ENCODE data around the gene GALNT10.

GALNT10 gene

DNA sequence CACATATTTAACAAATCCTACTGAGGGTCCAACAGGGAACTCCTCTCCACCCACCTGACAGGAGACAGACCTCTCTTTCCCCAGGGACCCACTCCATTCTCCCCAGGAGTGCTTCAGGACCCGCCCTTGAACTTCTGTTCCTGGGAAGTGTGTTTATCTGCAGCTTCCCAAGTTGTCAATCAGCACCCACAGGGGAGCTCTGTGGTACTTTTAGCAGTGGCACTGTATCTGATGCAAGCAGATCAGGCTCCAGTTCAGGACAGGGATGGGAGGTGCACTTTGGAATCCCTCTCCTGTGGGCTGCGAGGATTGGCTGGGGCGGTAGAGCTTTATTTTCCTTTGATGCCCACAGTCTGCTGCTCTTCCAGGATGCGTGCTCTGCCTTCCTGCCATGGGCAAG is 8.7 kb downstream of the GALNT10 start:
- TF ChIP-seq, protein P1, sequence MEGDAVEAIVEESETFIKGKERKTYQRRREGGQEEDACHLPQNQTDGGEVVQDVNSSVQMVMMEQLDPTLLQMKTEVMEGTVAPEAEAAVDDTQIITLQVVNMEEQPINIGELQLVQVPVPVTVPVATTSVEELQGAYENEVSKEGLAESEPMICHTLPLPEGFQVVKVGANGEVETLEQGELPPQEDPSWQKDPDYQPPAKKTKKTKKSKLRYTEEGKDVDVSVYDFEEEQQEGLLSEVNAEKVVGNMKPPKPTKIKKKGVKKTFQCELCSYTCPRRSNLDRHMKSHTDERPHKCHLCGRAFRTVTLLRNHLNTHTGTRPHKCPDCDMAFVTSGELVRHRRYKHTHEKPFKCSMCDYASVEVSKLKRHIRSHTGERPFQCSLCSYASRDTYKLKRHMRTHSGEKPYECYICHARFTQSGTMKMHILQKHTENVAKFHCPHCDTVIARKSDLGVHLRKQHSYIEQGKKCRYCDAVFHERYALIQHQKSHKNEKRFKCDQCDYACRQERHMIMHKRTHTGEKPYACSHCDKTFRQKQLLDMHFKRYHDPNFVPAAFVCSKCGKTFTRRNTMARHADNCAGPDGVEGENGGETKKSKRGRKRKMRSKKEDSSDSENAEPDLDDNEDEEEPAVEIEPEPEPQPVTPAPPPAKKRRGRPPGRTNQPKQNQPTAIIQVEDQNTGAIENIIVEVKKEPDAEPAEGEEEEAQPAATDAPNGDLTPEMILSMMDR (IDR thresholded peaks at IDR 0.05; ENCODE audit: borderline replicate concordance, insufficient read depth, low read depth, low read length): no peak
- H3K4me3 ChIP-seq (ENCODE audit: low read depth, low read length): no peak overlapping the region

DNA sequence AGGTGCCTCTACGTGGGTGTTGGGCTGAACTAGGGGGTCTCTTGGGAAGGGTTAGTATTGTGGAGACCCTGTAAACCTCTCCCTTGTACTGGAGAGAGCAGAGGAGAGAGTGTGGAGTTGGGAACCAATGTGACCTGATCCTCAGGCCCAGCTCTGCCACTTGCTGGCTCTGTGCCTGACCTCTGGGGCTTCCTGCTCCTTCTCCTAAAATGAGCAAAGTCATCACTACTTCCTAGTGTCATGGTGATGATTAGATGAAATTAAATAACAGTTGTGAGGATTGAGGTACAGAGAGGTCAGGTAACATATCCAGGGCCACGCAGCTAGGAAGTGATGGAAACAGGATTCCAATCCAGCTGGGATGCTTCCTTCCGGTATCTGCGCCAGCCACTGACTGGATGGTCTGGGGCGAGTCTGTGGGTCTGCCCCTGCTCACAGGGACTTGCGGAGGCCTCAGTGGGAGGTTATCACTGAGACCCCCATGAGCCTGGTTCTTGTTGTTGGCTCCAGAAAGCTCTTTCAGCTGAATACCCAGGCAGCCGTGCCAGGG is 9.2 kb downstream of the GALNT10 start:
- TF ChIP-seq, protein P1 (IDR thresholded peaks at IDR 0.05; ENCODE audit: borderline replicate concordance, insufficient read depth, low read depth, low read length): no peak
- no peak overlapping the region for H3K4me3 ChIP-seq (ENCODE audit: low read depth, low read length)

DNA sequence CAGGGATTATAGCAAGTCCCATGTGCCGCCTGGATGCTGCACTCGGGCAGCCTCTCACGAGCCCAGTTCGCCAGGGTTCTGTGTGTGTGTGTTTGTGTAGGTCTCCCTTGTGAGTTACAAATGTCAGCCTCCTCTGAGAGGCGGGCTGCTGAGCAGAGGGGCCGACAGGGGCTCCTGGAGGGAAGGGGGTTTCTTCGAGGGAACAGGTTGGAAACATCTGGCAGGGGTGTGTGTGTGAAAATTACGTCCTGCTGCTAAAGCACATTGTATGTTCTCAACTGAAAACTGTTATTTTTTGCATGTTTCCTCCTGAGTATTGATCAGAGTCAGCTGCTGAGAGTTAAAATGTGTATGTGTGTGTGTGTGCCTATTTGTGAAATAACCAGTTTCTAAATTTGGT is 9.7 kb downstream of the GALNT10 start:
- no peak overlapping the region for H3K4me3 ChIP-seq (ENCODE audit: low read depth, low read length)
- TF ChIP-seq, protein P1 (IDR thresholded peaks at IDR 0.05; ENCODE audit: borderline replicate concordance, insufficient read depth, low read depth, low read length): no peak

DNA sequence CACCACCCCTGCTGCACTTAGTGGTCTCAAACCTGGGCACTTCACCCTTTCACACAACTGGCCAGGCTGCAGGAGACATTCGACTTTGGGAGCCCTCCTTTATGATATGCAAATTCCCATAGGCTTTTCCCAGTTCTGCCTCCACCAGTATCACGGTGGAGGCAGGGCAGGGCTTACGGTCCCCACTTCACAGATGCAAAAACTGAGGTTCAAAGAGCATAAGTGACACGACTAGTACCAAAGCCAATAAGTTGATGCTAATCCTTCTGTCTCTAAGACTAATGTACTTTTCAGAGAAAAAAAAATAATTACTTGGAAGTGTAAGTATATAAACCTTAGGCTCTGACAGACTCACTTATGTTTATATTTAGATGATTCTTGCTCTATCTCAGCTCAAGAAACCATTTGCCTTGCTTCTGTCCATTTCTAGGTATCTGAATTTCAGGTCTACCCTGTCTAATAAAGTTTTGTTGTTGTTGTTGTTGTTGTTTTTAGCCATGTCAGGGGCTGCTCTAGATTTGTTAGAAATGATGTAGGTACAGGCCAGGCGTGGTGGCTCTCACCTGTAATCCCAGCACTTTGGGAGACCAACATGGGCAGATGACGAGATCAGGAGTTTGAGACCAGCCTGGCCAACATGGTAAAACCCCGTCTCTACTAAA is 10.7 kb downstream of the GALNT10 start:
- TF ChIP-seq, protein P1 (IDR thresholded peaks at IDR 0.05; ENCODE audit: borderline replicate concordance, insufficient read depth, low read depth, low read length): no peak

DNA sequence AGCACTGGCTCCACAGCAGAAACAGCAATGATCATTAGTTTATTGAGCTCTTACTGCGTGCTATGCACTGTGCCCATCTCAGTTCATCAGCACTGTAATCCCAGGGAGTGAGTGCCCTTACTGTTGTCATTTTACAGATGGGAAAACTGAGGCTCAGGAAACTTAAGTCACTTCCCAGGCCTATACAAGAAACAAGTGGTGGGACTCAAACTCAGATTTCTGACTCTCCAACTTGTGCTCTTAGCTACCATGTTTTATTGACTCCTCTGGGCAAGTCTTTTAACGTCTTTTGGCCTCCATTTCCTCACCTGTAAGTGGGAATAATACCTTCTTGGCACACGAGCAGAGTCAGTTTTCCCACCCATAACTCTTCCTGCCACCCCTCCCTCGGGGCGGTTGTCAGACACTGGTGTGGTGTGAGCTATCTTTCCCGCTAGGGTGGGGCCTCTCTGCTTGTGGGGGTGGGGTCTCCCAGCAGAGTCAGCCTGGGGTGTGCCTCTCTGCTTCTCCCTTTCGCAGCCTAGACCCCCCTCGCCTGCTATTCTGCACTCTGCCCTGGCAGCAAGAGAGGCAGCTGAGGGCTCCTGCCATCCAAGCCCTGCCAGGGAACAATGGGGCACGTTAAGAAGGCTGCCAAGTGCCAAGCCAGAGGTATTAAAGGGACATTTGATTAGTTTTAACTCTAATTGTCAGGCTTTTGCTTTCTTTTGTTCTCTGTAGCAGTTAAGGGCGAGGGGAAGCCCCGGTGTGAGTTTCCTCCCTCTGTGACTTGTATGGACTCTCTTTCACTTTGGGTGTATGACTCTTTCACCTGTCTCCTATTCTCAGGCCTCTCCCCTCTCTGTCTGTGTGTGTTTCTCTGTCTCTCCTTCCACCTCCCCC is 12.1 kb downstream of the GALNT10 start:
- TF ChIP-seq, protein P1 (IDR thresholded peaks at IDR 0.05; ENCODE audit: borderline replicate concordance, insufficient read depth, low read depth, low read length): no peak
- H3K4me3 ChIP-seq (ENCODE audit: low read depth, low read length): no peak overlapping the region

More for the DNA sequence above, 10.7 kb downstream of the GALNT10 start:
- no peak overlapping the region for H3K4me3 ChIP-seq (ENCODE audit: low read depth, low read length)

DNA sequence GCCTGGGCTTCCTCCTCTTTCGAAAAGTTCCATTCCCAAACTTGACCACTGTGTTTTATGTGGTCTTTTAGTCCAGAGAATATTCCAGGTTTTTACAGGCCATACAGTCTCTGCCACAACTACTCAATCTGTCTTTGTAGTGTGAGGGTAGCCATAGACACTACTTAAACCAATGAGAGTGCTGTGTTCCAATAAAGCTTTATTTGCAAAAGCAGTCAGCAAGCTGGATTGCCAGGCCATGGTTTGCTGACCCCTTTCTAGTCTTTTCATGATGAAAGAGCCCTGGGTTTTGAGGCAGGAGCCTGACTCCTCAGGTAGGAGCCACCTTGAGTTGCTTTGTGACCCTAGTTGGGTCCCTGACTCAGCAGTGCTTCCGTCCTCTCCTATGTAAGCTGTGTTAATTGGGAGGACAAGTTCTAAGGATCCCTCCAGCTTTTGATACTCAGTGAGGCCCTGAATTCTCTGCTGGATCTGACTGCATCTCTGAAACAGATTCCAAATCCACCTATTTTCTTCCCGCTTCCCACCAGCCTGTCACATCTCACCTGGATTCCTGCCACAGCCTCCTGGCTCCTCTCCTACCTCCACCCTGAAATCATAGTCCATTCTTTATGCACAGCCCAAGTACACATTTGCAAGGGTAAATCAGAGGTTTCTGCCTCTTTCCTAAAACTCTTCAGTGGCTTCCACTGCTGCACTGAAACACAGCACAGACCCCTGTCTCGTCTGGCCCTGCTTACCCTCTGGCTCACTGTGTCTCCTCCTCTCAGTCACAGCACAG is 13.5 kb downstream of the GALNT10 start:
- no peak overlapping the region for H3K4me3 ChIP-seq (ENCODE audit: low read depth, low read length)
- TF ChIP-seq, protein P1 (IDR thresholded peaks at IDR 0.05; ENCODE audit: borderline replicate concordance, insufficient read depth, low read depth, low read length): no peak

All from GM12875 (cell line).